ENCODE results near the gene PGRMC2. TPM values are rescaled to one million over a fixed set of nuclear protein-coding genes. Genes with fewer than 3 reads are reported as not detected.

PGRMC2 gene, protein sequence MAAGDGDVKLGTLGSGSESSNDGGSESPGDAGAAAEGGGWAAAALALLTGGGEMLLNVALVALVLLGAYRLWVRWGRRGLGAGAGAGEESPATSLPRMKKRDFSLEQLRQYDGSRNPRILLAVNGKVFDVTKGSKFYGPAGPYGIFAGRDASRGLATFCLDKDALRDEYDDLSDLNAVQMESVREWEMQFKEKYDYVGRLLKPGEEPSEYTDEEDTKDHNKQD
- total RNA-seq (10 to 100 TPM; 27.5 to 64.4 TPM), polyA plus RNA-seq (ENCODE audit: insufficient read length in 2 of 2) (10 to 100 TPM; 56.0 to 57.8 TPM)
- long read RNA-seq, donor 1, transcript PGRMC2-208 (3 exons, 3,783 nt): major isoform, 39 of 51 reads
- long read RNA-seq, donor 1, partial matches to known transcripts: 10 of 51 reads
- long read RNA-seq, donor 1, other reads (novel, unspliced or antisense): 0 of 51 reads
- long read RNA-seq, donor 2, transcript PGRMC2-208 (3 exons, 3,783 nt): major isoform, 13 of 14 reads
- long read RNA-seq, donor 2, partial matches to known transcripts: 0 of 14 reads
- long read RNA-seq, donor 2, other reads (novel, unspliced or antisense): 0 of 14 reads
- long read RNA-seq, donor 3, transcript PGRMC2-208 (3 exons, 3,783 nt): major isoform, 17 of 19 reads
- long read RNA-seq, donor 3, partial matches to known transcripts: 0 of 19 reads
- long read RNA-seq, donor 3, other reads (novel, unspliced or antisense): 0 of 19 reads
- long read RNA-seq, donor 4, transcript PGRMC2-208 (3 exons, 3,783 nt): major isoform, 33 of 37 reads
- long read RNA-seq, donor 4, partial matches to known transcripts: 0 of 37 reads
- long read RNA-seq, donor 4, other reads (novel, unspliced or antisense): 0 of 37 reads

DNA sequence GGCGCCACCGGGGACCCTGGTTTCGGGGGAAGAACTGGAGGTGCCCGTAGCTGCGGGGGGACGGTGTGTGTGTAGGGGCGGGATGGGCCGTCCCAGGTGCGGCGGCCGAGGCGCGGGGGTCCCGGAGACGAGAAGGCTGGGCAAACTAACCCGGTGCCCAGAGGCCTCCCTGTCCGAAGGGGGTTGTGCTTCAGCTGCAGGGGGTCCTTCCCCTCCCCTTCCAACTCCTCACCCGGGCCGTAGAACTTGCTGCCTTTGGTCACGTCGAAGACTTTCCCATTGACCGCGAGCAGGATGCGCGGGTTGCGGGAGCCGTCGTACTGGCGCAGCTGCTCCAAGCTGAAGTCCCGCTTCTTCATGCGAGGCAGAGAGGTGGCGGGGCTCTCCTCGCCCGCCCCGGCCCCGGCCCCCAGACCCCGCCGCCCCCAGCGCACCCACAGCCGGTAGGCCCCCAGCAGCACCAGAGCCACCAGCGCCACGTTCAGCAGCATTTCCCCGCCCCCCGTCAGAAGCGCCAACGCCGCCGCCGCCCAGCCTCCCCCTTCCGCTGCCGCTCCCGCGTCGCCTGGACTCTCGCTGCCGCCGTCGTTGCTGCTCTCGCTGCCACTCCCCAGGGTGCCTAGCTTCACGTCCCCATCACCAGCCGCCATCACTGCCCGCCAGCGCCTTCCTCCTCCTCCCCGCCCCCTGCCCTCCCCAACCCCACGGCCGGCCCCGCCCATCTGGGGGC, at the start of gene PGRMC2:
TSS of gene PGRMC2 (minus strand) at position 673 of the 730 bp plus-strand sequence. CDS start at position 650, 23 bp downstream.
- peak within 1 kb of the TSS; percentile 94 for H3K27ac ChIP-seq (ENCODE audit: low read depth, low read length)
- H3K9me3 ChIP-seq (ENCODE audit: control insufficient read depth, insufficient read depth, low read length): no peaks in the 10 kb centered on the region
- 0% methylated on average over 49 of the region's 67 CpGs for WGBS (ENCODE audit: insufficient coverage)
- H3K4me3 ChIP-seq (ENCODE audit: low read depth, low read length): peak within 1 kb of the TSS; percentile 89
- peaks cover 9% of the 10 kb centered on the region for H3K4me1 ChIP-seq (ENCODE audit: control insufficient read depth, insufficient read depth, low read length)
- H3K27me3 ChIP-seq (ENCODE audit: control insufficient read depth, insufficient read depth, low read length): no peaks in the 10 kb centered on the region
- H3K36me3 ChIP-seq (ENCODE audit: control insufficient read depth, insufficient read depth, low read length): peaks cover 5% of the 10 kb centered on the region
- peak in 2 of 6 donors; percentile 12 to 17 for DNase-seq (ENCODE audit: low read depth in 4 of 6, low spot score in 6 of 6)

DNA sequence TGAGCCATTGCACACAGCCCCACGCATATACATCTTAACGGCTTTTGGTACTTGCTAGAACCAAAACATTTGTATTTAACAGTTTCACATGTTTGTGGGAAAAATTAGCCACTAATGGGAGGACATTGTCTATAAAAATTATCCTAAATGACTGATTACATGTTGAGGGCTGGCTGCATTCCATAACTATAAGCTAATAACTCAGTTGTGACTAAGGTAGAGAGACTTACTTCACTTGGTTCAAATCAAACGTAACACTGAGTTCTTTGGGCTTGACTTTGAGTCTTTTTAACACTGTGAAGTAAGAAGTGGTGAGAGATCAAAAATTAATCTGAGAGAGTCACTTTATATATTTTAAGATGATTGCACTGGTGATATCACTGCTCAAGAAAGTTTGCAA, 47.9 kb upstream of the PGRMC2 start:
- no CpG with 5 or more reads among the region's 3 CpGs for WGBS (ENCODE audit: insufficient coverage)
- no peaks in the 10 kb centered on the region for H3K36me3 ChIP-seq (ENCODE audit: control insufficient read depth, insufficient read depth, low read length)
- no peaks in the 10 kb centered on the region for H3K27me3 ChIP-seq (ENCODE audit: control insufficient read depth, insufficient read depth, low read length)
- H3K9me3 ChIP-seq (ENCODE audit: control insufficient read depth, insufficient read depth, low read length): no peaks in the 10 kb centered on the region
- no peaks in the 10 kb centered on the region for H3K4me1 ChIP-seq (ENCODE audit: control insufficient read depth, insufficient read depth, low read length)
- no peak overlapping the region for H3K27ac ChIP-seq (ENCODE audit: low read depth, low read length)
- DNase-seq (ENCODE audit: low read depth in 4 of 6, low spot score in 6 of 6): no peak
- no peak overlapping the region for H3K4me3 ChIP-seq (ENCODE audit: low read depth, low read length)

DNA sequence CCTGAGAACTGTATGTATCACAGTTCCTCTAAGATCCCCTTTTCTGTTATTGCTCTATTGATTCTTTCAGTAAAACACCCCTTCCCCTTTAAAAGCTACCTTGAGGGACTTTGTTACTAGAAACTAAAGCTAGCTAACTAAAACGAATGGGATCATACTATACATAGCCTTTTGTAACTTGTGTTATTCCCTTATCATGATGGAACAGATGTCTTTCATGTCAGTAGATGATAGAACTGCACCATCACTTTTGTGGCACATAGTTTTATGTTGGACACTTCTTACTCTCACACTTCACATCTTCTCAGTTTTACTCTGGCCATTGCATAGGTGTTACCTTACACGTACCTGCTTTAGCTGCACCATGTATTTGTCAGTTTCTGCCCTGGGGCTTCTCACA, 46.6 kb upstream of the PGRMC2 start:
- Histone ChIP-seq H3K27me3 (ENCODE audit: control insufficient read depth, insufficient read depth, low read length) (no peaks in the 10 kb centered on the region), H3K4me1 (ENCODE audit: control insufficient read depth, insufficient read depth, low read length) (no peaks in the 10 kb centered on the region), H3K9me3 (ENCODE audit: control insufficient read depth, insufficient read depth, low read length) (no peaks in the 10 kb centered on the region), H3K4me3 (ENCODE audit: low read depth, low read length) (no peak overlapping the region), H3K27ac (ENCODE audit: low read depth, low read length) (no peak overlapping the region), H3K36me3 (ENCODE audit: control insufficient read depth, insufficient read depth, low read length) (no peaks in the 10 kb centered on the region)
- DNase-seq (ENCODE audit: low read depth in 4 of 6, low spot score in 6 of 6): no peak
- no CpG with 5 or more reads among the region's 2 CpGs for WGBS (ENCODE audit: insufficient coverage)

DNA sequence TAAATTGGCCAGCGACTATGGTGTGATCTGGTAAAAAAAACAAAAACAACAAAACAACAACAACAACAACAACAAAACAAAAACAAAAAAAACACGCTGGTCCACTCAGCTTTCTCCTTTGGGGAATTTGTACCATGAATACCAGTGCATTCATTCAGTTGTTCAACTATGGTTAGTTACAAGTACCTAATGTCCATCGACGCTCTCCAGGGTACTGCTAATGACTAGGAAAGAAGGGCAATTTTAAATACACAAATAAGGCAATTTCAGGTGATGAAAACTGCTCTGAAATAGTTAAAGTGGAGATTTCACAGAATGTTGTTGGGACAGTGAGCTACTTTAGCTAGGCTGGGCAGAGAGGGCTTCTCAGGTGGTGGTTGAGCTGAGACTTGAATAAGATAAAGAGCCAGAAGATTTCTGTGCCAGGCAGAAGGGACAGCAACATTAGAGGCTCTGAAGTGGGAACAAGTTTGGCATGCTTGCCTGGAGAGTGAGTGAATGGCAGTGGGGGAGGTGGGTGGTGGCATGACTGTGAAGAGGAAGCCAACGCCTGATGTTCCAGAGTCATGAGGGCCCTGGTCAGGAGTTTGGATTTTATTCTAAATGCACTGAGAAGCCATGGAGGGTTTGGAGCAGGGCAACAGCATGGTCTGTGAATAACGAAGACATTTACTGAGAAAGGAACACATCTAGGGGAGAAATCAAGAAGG, 45.9 kb upstream of the PGRMC2 start:
- 100% methylated on average over 2 of the region's 6 CpGs for WGBS (ENCODE audit: insufficient coverage)
- no peaks in the 10 kb centered on the region for H3K36me3 ChIP-seq (ENCODE audit: control insufficient read depth, insufficient read depth, low read length)
- H3K4me3 ChIP-seq (ENCODE audit: low read depth, low read length): no peak overlapping the region
- H3K27ac ChIP-seq (ENCODE audit: low read depth, low read length): no peak overlapping the region
- H3K4me1 ChIP-seq (ENCODE audit: control insufficient read depth, insufficient read depth, low read length): no peaks in the 10 kb centered on the region
- no peaks in the 10 kb centered on the region for H3K9me3 ChIP-seq (ENCODE audit: control insufficient read depth, insufficient read depth, low read length)
- DNase-seq (ENCODE audit: low read depth in 4 of 6, low spot score in 6 of 6): no peak
- no peaks in the 10 kb centered on the region for H3K27me3 ChIP-seq (ENCODE audit: control insufficient read depth, insufficient read depth, low read length)

DNA sequence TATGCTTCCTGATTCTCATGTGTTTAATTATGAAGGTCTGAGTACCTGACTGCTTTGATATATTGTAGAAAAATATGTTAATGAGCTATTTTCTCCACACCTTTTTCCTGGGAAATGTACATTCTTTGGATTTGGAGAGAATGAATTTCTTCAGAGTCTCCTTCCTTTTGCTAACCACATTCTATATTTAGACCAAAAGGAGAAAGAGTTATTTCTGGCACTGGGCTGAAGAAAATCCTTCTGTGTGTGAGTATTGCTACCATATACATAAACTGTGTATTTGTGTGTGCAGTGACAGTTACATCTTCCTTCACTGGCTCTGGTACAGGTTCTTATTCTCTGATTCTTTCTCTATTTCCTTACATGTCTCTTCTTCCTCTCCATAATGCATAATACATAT, 44.5 kb upstream of the PGRMC2 start:
- peak in 1 of 6 donors; percentile 11 for DNase-seq (ENCODE audit: low read depth in 4 of 6, low spot score in 6 of 6)
- H3K4me3 ChIP-seq (ENCODE audit: low read depth, low read length): no peak overlapping the region
- H3K27me3 ChIP-seq (ENCODE audit: control insufficient read depth, insufficient read depth, low read length): no peaks in the 10 kb centered on the region
- no peaks in the 10 kb centered on the region for H3K9me3 ChIP-seq (ENCODE audit: control insufficient read depth, insufficient read depth, low read length)
- no peaks in the 10 kb centered on the region for H3K4me1 ChIP-seq (ENCODE audit: control insufficient read depth, insufficient read depth, low read length)
- no peaks in the 10 kb centered on the region for H3K36me3 ChIP-seq (ENCODE audit: control insufficient read depth, insufficient read depth, low read length)
- no peak overlapping the region for H3K27ac ChIP-seq (ENCODE audit: low read depth, low read length)

DNA sequence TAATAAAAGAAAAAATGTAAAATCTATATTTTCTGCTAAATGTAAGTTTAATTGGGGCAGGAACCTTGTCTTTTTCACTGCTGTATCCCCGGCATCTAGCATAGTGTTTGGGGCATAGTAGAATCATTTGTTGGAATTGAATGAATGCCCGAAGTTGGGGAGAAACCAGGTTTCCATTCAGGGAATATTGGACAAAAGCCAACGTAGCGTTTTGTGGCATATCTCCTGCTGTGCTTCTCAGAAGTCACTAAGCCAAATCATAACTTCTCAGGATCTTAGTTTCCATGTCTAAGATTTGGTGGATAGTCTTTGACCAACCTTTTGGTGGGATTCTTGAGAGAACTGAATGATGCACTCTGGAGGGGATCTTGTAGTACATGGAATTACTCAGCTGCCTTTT, 42.0 kb upstream of the PGRMC2 start:
- H3K4me1 ChIP-seq (ENCODE audit: control insufficient read depth, insufficient read depth, low read length): no peaks in the 10 kb centered on the region
- DNase-seq (ENCODE audit: low read depth in 4 of 6, low spot score in 6 of 6): no peak
- H3K36me3 ChIP-seq (ENCODE audit: control insufficient read depth, insufficient read depth, low read length): no peaks in the 10 kb centered on the region
- H3K27me3 ChIP-seq (ENCODE audit: control insufficient read depth, insufficient read depth, low read length): no peaks in the 10 kb centered on the region
- H3K4me3 ChIP-seq (ENCODE audit: low read depth, low read length): no peak overlapping the region
- 64% methylated on average over 2 of the region's 4 CpGs for WGBS (ENCODE audit: insufficient coverage)
- H3K9me3 ChIP-seq (ENCODE audit: control insufficient read depth, insufficient read depth, low read length): no peaks in the 10 kb centered on the region
- H3K27ac ChIP-seq (ENCODE audit: low read depth, low read length): no peak overlapping the region

DNA sequence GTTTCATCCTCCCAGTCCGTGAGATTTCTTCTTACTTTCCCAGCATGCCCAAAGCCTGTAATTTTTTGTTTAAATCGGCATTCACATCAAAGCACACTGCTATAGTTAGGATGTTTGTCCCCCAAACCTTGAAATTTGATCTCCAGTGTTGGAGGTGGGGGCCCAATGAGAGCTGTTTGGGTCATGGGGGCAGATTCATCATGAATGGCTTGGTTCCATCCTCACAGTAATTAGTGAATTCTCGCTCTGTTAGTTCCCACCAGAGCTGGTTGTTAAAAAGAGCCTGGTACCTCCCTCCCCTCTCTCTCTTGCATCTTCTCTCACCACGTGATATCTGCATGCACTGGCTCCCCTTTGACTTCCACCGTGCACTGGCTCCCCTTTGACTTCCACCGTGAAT, 40.5 kb upstream of the PGRMC2 start:
- Histone ChIP-seq H3K9me3 (ENCODE audit: control insufficient read depth, insufficient read depth, low read length) (no peaks in the 10 kb centered on the region), H3K27ac (ENCODE audit: low read depth, low read length) (no peak overlapping the region), H3K27me3 (ENCODE audit: control insufficient read depth, insufficient read depth, low read length) (no peaks in the 10 kb centered on the region), H3K4me3 (ENCODE audit: low read depth, low read length) (no peak overlapping the region), H3K4me1 (ENCODE audit: control insufficient read depth, insufficient read depth, low read length) (no peaks in the 10 kb centered on the region), H3K36me3 (ENCODE audit: control insufficient read depth, insufficient read depth, low read length) (no peaks in the 10 kb centered on the region)
- 64% methylated on average over 4 of the region's 6 CpGs for WGBS (ENCODE audit: insufficient coverage)
- no peak for DNase-seq (ENCODE audit: low read depth in 4 of 6, low spot score in 6 of 6)

DNA sequence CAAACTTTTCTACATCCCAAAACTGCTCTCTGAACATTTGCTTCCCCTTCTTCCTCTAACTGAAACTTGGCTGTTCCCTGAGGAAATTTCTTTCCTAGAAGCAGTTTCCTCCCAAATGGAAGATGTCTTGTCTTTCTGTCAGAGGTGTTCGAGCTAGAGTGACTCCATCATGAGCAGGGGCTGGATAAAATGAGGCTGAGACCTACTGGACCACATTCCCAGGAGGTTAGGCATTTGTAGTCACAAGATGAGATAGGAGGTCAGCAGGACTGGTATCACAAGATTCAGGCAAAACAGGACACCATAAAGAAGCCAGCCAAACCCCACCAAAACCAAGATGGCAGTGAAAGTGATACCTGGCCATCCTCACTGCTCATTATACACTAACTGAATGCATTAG, 35.8 kb upstream of the PGRMC2 start:
- no peaks in the 10 kb centered on the region for H3K27me3 ChIP-seq (ENCODE audit: control insufficient read depth, insufficient read depth, low read length)
- DNase-seq (ENCODE audit: low read depth in 4 of 6, low spot score in 6 of 6): no peak
- no peak overlapping the region for H3K4me3 ChIP-seq (ENCODE audit: low read depth, low read length)
- no peaks in the 10 kb centered on the region for H3K9me3 ChIP-seq (ENCODE audit: control insufficient read depth, insufficient read depth, low read length)
- no peak overlapping the region for H3K27ac ChIP-seq (ENCODE audit: low read depth, low read length)
- no peaks in the 10 kb centered on the region for H3K4me1 ChIP-seq (ENCODE audit: control insufficient read depth, insufficient read depth, low read length)
- no peaks in the 10 kb centered on the region for H3K36me3 ChIP-seq (ENCODE audit: control insufficient read depth, insufficient read depth, low read length)
- 80% methylated on average over 1 of the region's 1 CpG for WGBS (ENCODE audit: insufficient coverage)

DNA sequence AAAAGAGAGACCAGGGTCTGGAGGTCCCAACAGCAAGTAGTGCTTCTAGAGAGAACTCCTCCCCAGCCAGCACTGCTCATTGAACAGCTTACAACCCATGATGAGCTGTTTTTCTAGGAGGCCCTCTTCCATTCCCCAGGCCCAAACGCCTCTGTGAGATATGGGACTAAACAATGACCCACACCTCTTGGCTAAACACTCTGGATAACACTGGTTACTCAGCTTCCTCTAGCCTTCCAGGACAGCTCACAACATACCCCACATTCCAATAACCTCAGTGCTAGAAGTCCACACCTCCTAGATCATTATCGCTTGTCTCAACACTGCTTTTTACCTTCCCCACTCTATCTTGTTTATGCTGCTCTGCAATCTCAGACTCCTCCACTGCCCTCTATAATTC, 35.4 kb upstream of the PGRMC2 start:
- WGBS (ENCODE audit: insufficient coverage): 96% methylated on average over 2 of the region's 2 CpGs
- Histone ChIP-seq H3K9me3 (ENCODE audit: control insufficient read depth, insufficient read depth, low read length) (no peaks in the 10 kb centered on the region), H3K4me1 (ENCODE audit: control insufficient read depth, insufficient read depth, low read length) (no peaks in the 10 kb centered on the region), H3K27me3 (ENCODE audit: control insufficient read depth, insufficient read depth, low read length) (no peaks in the 10 kb centered on the region), H3K4me3 (ENCODE audit: low read depth, low read length) (no peak overlapping the region), H3K36me3 (ENCODE audit: control insufficient read depth, insufficient read depth, low read length) (no peaks in the 10 kb centered on the region), H3K27ac (ENCODE audit: low read depth, low read length) (no peak overlapping the region)
- DNase-seq (ENCODE audit: low read depth in 4 of 6, low spot score in 6 of 6): no peak
